ENCODE measurements around the gene RPL39L. TPM values are rescaled to one million over a fixed set of nuclear protein-coding genes. Genes with fewer than 3 reads are reported as not detected.

Gene RPL39L
- total RNA-seq (1 to 10 TPM; 2.6 to 3.6 TPM), polyA plus RNA-seq (10 to 100 TPM in 1 of 2 donors, 1 to 10 TPM in 1; 7.2 to 15.7 TPM)

GRCh38 chr3:187139126-187139894, at the start of gene RPL39L:
RPL39L (minus strand) TSS chr3:187139496; CDS start chr3:187121300, 18,196 bp downstream.
- peaks cover 5 to 7% of the 10 kb centered on the region in 2 donors for H3K36me3 Mint-ChIP-seq
- no peaks in the 10 kb centered on the region for H3K27me3 Mint-ChIP-seq
- POLR2A ChIA-PET (ENCODE audit: partially characterized antibody), result interaction anchor here (0.9 to 3.1 kb wide), 28 partner anchors 9 to 1992 kb away, joined by 3 to 61 read pairs (median 4); partner anchors contain the start of genes DNAJB11, EIF4A2, ST6GAL1 and TRA2B
- DNase-seq, result peak; percentile 91 to 93 (median 92)
- Histone ChIP-seq H3K9me3 (ENCODE audit: control insufficient read depth in 1 of 2, low read length in 2 of 2) (no peaks in the 10 kb centered on the region), H3K36me3 (ENCODE audit: insufficient read depth, low read length) (no peaks in the 10 kb centered on the region), H3K4me3 (ENCODE audit: low read length in 2 of 2) (peak within 1 kb of the TSS; percentile 24 to 86), H3K27me3 (ENCODE audit: insufficient read depth, low read length) (no peaks in the 10 kb centered on the region), H3K27ac (ENCODE audit: low read depth, low read length) (peak within 1 kb of the TSS; percentile 74), H3K4me1 (ENCODE audit: insufficient read depth, low read length) (peaks cover 17% of the 10 kb centered on the region)
- peak within 1 kb of the TSS; percentile 82 to 94 (median 91) for H3K4me3 Mint-ChIP-seq
- intact Hi-C loops (cut with micrococcal nuclease), result loop anchor here (1.0 to 10.0 kb wide), 7 partner anchors 9 to 575 kb away; partner anchors contain the start of gene TBCCD1
- H3K9me3 Mint-ChIP-seq, result peaks cover 2 to 13% (median 5%) of the 10 kb centered on the region in 8 donors
- peaks cover 9 to 34% (median 18%) of the 10 kb centered on the region in 4 donors for H3K4me1 Mint-ChIP-seq
- CTCF ChIA-PET (ENCODE audit: partially characterized antibody), result interaction anchor here (0.6 to 15.5 kb wide), 51 partner anchors 10 to 1196 kb away, joined by 3 to 178 read pairs (median 4); partner anchors contain the start of gene TBCCD1
- H3K27ac Mint-ChIP-seq, result peak within 1 kb of the TSS; percentile 87 to 97 (median 95)

GRCh38 chr3:187188931-187189330, 49.6 kb upstream of the RPL39L start:
- no peaks in the 10 kb centered on the region for H3K9me3 ChIP-seq (ENCODE audit: control insufficient read depth in 1 of 2, low read length in 2 of 2)
- H3K27ac ChIP-seq (ENCODE audit: low read depth, low read length), result no peak overlapping the region
- intact Hi-C loops (cut with micrococcal nuclease), result no loop called here
- no peaks in the 10 kb centered on the region for H3K36me3 ChIP-seq (ENCODE audit: insufficient read depth, low read length)
- Mint-ChIP-seq H3K4me3 (no peak overlapping the region), H3K4me1 (no peaks in the 10 kb centered on the region), H3K36me3 (no peaks in the 10 kb centered on the region), H3K27ac (no peak overlapping the region), H3K27me3 (peaks cover 22 to 25% of the 10 kb centered on the region in 2 donors), H3K9me3 (peaks cover 0 to 7% (median 0%) of the 10 kb centered on the region in 8 donors)
- POLR2A ChIA-PET (ENCODE audit: partially characterized antibody), result no interaction called here
- DNase-seq, result no peak
- H3K27me3 ChIP-seq (ENCODE audit: insufficient read depth, low read length), result no peaks in the 10 kb centered on the region
- CTCF ChIA-PET (ENCODE audit: partially characterized antibody), result interaction anchor here (1.0 kb wide), 1 partner anchor 75 kb away, joined by 4 read pairs; no protein-coding TSS in a partner anchor
- no peak overlapping the region for H3K4me3 ChIP-seq (ENCODE audit: low read length in 2 of 2)
- H3K4me1 ChIP-seq (ENCODE audit: insufficient read depth, low read length), result no peaks in the 10 kb centered on the region

GRCh38 chr3:187186801-187187421, 47.6 kb upstream of the RPL39L start:
- H3K4me1 ChIP-seq (ENCODE audit: insufficient read depth, low read length), result no peaks in the 10 kb centered on the region
- no peaks in the 10 kb centered on the region for H3K36me3 Mint-ChIP-seq
- no peak overlapping the region for H3K4me3 Mint-ChIP-seq
- intact Hi-C loops (cut with micrococcal nuclease), result no loop called here
- CTCF ChIA-PET (ENCODE audit: partially characterized antibody), result no interaction called here
- POLR2A ChIA-PET (ENCODE audit: partially characterized antibody), result no interaction called here
- no peak for DNase-seq
- H3K36me3 ChIP-seq (ENCODE audit: insufficient read depth, low read length), result no peaks in the 10 kb centered on the region
- no peak overlapping the region for H3K27ac ChIP-seq (ENCODE audit: low read depth, low read length)
- no peaks in the 10 kb centered on the region for H3K4me1 Mint-ChIP-seq
- H3K9me3 ChIP-seq (ENCODE audit: control insufficient read depth in 1 of 2, low read length in 2 of 2), result no peaks in the 10 kb centered on the region
- H3K4me3 ChIP-seq (ENCODE audit: low read length in 2 of 2), result no peak overlapping the region
- H3K27ac Mint-ChIP-seq, result no peak overlapping the region
- peaks cover 17 to 22% of the 10 kb centered on the region in 2 donors for H3K27me3 Mint-ChIP-seq
- H3K9me3 Mint-ChIP-seq, result peaks cover 0 to 7% (median 0%) of the 10 kb centered on the region in 8 donors
- H3K27me3 ChIP-seq (ENCODE audit: insufficient read depth, low read length), result no peaks in the 10 kb centered on the region

- CTCF ChIA-PET (ENCODE audit: partially characterized antibody), result interaction anchor here (0.6 kb wide), 1 partner anchor 115 kb away, joined by 3 read pairs; no protein-coding TSS in a partner anchor
These were observed 47.1 kb upstream of the RPL39L start for GRCh38 chr3:187186375-187186774.

GRCh38 chr3:187185759-187186158, 46.5 kb upstream of the RPL39L start:
- H3K27me3 ChIP-seq (ENCODE audit: insufficient read depth, low read length), result no peaks in the 10 kb centered on the region
- Mint-ChIP-seq H3K9me3 (peaks cover 0 to 7% (median 0%) of the 10 kb centered on the region in 8 donors), H3K4me3 (no peak overlapping the region), H3K27me3 (peaks cover 15% of the 10 kb centered on the region in 2 donors), H3K27ac (no peak overlapping the region), H3K4me1 (no peaks in the 10 kb centered on the region), H3K36me3 (no peaks in the 10 kb centered on the region)
- no peaks in the 10 kb centered on the region for H3K9me3 ChIP-seq (ENCODE audit: control insufficient read depth in 1 of 2, low read length in 2 of 2)
- no peaks in the 10 kb centered on the region for H3K36me3 ChIP-seq (ENCODE audit: insufficient read depth, low read length)
- no peak overlapping the region for H3K27ac ChIP-seq (ENCODE audit: low read depth, low read length)
- ChIA-PET CTCF (ENCODE audit: partially characterized antibody) (interaction anchor here (0.6 kb wide), 1 partner anchor 116 kb away, joined by 3 read pairs; no protein-coding TSS in a partner anchor), POLR2A (ENCODE audit: partially characterized antibody) (no interaction called here)
- no peak overlapping the region for H3K4me3 ChIP-seq (ENCODE audit: low read length in 2 of 2)
- no peak for DNase-seq
- no peaks in the 10 kb centered on the region for H3K4me1 ChIP-seq (ENCODE audit: insufficient read depth, low read length)
- intact Hi-C loops (cut with micrococcal nuclease), result no loop called here

More at GRCh38 chr3:187186375-187186774, 47.1 kb upstream of the RPL39L start:
- no peak overlapping the region for H3K27ac ChIP-seq (ENCODE audit: low read depth, low read length)
- POLR2A ChIA-PET (ENCODE audit: partially characterized antibody), result no interaction called here
- H3K9me3 Mint-ChIP-seq, result peaks cover 0 to 7% (median 0%) of the 10 kb centered on the region in 8 donors
- H3K27ac Mint-ChIP-seq, result no peak overlapping the region
- no peaks in the 10 kb centered on the region for H3K36me3 ChIP-seq (ENCODE audit: insufficient read depth, low read length)
- no peak for DNase-seq
- H3K27me3 Mint-ChIP-seq, result peaks cover 17 to 20% of the 10 kb centered on the region in 2 donors
- no peaks in the 10 kb centered on the region for H3K4me1 ChIP-seq (ENCODE audit: insufficient read depth, low read length)
- intact Hi-C loops (cut with micrococcal nuclease), result no loop called here
- H3K36me3 Mint-ChIP-seq, result no peaks in the 10 kb centered on the region
- H3K27me3 ChIP-seq (ENCODE audit: insufficient read depth, low read length), result no peaks in the 10 kb centered on the region
- H3K4me3 Mint-ChIP-seq, result no peak overlapping the region
- no peak overlapping the region for H3K4me3 ChIP-seq (ENCODE audit: low read length in 2 of 2)
- H3K4me1 Mint-ChIP-seq, result no peaks in the 10 kb centered on the region
- H3K9me3 ChIP-seq (ENCODE audit: control insufficient read depth in 1 of 2, low read length in 2 of 2), result no peaks in the 10 kb centered on the region

GRCh38 chr3:187183903-187184302, 44.6 kb upstream of the RPL39L start:
- H3K9me3 Mint-ChIP-seq, result peaks cover 0 to 5% (median 0%) of the 10 kb centered on the region in 8 donors
- no peaks in the 10 kb centered on the region for H3K36me3 Mint-ChIP-seq
- no peaks in the 10 kb centered on the region for H3K36me3 ChIP-seq (ENCODE audit: insufficient read depth, low read length)
- H3K27ac ChIP-seq (ENCODE audit: low read depth, low read length), result no peak overlapping the region
- intact Hi-C loops (cut with micrococcal nuclease), result no loop called here
- no peaks in the 10 kb centered on the region for H3K4me1 ChIP-seq (ENCODE audit: insufficient read depth, low read length)
- H3K4me1 Mint-ChIP-seq, result no peaks in the 10 kb centered on the region
- POLR2A ChIA-PET (ENCODE audit: partially characterized antibody), result no interaction called here
- peaks cover 4 to 14% of the 10 kb centered on the region in 2 donors for H3K27me3 Mint-ChIP-seq
- H3K27ac Mint-ChIP-seq, result no peak overlapping the region
- H3K27me3 ChIP-seq (ENCODE audit: insufficient read depth, low read length), result no peaks in the 10 kb centered on the region
- H3K4me3 Mint-ChIP-seq, result no peak overlapping the region
- no peak for DNase-seq
- H3K9me3 ChIP-seq (ENCODE audit: control insufficient read depth in 1 of 2, low read length in 2 of 2), result no peaks in the 10 kb centered on the region
- CTCF ChIA-PET (ENCODE audit: partially characterized antibody), result no interaction called here
- H3K4me3 ChIP-seq (ENCODE audit: low read length in 2 of 2), result no peak overlapping the region

- CTCF ChIA-PET (ENCODE audit: partially characterized antibody), result no interaction called here
- H3K36me3 Mint-ChIP-seq, result no peaks in the 10 kb centered on the region
- POLR2A ChIA-PET (ENCODE audit: partially characterized antibody), result no interaction called here
These were observed 44.0 kb upstream of the RPL39L start for GRCh38 chr3:187183210-187183862.

More at GRCh38 chr3:187183210-187183862, 44.0 kb upstream of the RPL39L start:
- H3K27me3 ChIP-seq (ENCODE audit: insufficient read depth, low read length), result no peaks in the 10 kb centered on the region
- H3K4me1 ChIP-seq (ENCODE audit: insufficient read depth, low read length), result no peaks in the 10 kb centered on the region
- no peaks in the 10 kb centered on the region for H3K36me3 ChIP-seq (ENCODE audit: insufficient read depth, low read length)
- no peak overlapping the region for H3K4me3 Mint-ChIP-seq
- no peak overlapping the region for H3K27ac ChIP-seq (ENCODE audit: low read depth, low read length)
- DNase-seq, result no peak
- H3K9me3 Mint-ChIP-seq, result peaks cover 0 to 5% (median 0%) of the 10 kb centered on the region in 8 donors
- no peak overlapping the region for H3K4me3 ChIP-seq (ENCODE audit: low read length in 2 of 2)
- no peak overlapping the region for H3K27ac Mint-ChIP-seq
- peaks cover 4 to 14% of the 10 kb centered on the region in 2 donors for H3K27me3 Mint-ChIP-seq
- no peaks in the 10 kb centered on the region for H3K9me3 ChIP-seq (ENCODE audit: control insufficient read depth in 1 of 2, low read length in 2 of 2)
- intact Hi-C loops (cut with micrococcal nuclease), result no loop called here
- no peaks in the 10 kb centered on the region for H3K4me1 Mint-ChIP-seq
